Measurements from ENCODE around the gene CC2D2B.
"Not testable (repeated sequence)": the region's sequence is repeated elsewhere in the genome, so short reads cannot be mapped to it uniquely, and the experiment has no call there.

Gene CC2D2B

DNA sequence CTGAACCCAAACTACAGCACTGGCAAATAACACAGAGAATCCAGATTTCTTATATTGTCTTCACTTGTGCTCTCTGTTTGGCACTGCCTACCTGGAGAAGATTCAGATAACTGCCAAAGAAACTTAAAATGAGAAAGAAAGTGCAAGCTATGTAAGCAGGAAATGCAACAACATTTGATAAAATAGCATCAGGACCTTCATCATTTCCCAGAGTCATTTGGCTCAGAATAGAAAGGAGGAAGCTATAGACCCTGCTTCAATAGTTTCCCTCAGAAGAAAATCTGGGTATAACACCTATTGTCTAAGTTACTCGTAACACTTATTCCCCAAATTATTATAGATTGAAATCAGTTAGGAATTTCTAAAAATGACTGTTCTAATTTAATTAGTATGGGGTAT is 56.2 kb downstream of the CC2D2B start:
- H3K4me3 ChIP-seq (ENCODE audit: low read length): peak overlapping the region; percentile 50; the same call in 1 of the 2 replicates
- no peak for TF ChIP-seq ZNF274 (IDR thresholded peaks at IDR 0.05; ENCODE audit: low read depth, low read length)

DNA sequence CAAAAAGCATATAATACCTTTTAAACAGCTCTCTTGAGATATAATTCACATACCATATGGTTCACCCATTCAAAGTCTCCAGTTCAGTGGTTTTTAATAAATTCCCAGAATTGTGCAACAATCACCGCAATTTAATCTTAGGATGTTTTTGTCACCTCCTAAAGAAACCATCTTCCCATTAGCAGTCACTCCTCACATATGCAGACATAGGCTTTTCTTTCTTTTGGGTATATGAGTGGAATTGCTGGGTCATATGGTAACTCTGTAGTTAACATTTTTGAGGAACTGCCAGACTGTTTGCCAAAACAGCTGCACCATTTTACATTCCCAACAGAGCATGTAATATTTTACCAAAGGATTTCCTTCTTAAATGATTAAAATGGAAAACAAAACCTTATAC is 57.0 kb downstream of the CC2D2B start:
- no peak for TF ChIP-seq ZNF274 (IDR thresholded peaks at IDR 0.05; ENCODE audit: low read depth, low read length)
- H3K4me3 ChIP-seq (ENCODE audit: low read length): no peak overlapping the region

DNA sequence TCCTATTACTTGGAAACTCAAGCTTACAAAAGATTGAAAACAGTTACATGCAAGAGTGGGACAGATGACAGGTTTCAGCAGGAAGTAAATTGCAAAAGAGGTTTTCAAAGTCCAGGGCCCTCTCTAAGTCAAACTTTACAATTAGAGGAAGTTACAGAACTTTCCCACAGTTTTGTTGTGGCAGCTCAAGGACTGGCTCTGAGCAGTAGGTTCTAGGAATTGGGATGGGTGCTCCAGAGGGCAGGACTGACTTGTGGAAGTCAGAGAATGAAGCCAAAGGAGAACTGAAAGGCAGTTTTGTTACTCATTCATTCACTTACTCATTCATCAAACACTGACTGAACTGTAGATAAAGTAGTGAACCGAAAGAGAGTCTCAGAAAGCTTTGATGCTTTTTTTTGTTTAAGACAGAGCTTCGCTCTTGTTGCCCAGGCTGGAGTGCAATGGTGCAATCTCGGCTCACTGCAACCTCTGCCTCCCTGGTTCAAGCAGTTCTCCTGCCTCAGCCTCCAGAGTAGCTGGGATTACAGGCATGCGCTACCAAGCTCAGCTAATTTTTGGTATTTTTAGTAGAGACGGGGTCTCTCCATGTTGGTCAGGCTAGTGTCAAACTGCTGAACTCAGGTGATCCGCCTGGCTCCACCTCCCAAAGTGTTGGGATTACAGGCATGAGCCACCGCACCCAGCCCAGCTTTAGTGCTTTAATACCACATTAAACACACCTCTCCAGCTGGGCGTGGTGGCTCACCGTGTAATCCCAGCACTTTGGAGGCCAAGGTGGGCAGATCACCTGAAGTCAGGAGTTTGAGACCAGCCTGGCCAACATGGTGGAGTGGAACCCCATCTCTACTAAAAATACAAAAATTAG is 68.8 kb downstream of the CC2D2B start:
- no peak overlapping the region for H3K4me3 ChIP-seq (ENCODE audit: low read length)
- TF ChIP-seq ZNF274 (IDR thresholded peaks at IDR 0.05; ENCODE audit: low read depth, low read length): no peak

DNA sequence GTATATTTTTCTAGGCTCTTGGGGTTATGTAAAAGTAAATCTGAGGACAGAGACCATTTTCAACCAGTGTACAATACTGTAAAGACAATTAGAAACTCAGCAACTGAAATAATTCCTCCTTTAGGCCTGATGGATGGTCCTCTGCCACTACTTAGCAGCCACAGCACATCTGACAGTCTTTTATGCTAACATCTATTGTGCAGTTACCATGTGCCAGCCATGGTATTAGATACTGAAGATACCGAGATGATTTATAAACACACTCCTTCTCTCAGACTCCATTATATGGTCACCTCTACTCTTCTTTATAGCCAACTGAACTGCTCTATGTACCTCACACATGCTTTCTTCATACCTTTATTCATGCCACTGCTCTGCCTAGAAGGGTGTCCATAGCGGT is 74.4 kb downstream of the CC2D2B start:
- H3K4me3 ChIP-seq (ENCODE audit: low read length): no peak overlapping the region

DNA sequence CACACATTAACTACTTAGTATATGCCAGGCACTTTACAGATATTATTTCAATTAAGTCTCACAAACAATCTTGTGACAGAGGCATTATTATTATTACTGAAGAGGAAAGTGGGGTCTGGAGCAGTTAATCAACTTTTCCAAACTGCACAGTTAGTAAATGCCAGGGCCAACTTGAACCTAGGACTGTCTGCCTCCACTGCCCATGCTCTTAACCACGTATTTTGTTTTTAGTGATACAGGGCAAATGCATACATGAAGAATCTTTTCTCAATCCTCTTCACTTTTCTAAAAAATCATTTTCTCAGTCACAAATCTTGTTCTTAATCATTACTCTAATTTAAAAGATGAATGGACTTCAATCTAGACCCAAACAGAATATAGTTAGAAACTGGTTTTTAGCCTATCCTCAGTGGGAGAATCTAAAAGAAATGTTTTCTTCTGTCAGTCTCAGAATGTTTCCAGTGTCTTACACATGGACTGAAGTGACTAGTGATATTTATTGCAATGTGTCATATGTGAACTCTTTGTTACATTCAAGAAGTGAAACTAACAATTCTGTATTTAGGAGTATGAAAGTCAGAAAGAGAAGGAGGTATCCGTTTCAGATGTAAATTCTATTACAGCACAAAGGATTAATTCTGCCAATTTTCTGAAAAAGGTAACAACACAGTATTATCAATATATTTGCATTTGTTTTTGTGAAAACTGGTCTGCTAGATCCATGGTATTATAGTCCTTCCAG is 80.1 kb downstream of the CC2D2B start:
- TF ChIP-seq ZNF274 (IDR thresholded peaks at IDR 0.05; ENCODE audit: low read depth, low read length): no peak
- H3K4me3 ChIP-seq (ENCODE audit: low read length): no peak overlapping the region

More for the DNA sequence above, 74.4 kb downstream of the CC2D2B start:
- TF ChIP-seq ZNF274 (IDR thresholded peaks at IDR 0.05; ENCODE audit: low read depth, low read length): no peak

DNA sequence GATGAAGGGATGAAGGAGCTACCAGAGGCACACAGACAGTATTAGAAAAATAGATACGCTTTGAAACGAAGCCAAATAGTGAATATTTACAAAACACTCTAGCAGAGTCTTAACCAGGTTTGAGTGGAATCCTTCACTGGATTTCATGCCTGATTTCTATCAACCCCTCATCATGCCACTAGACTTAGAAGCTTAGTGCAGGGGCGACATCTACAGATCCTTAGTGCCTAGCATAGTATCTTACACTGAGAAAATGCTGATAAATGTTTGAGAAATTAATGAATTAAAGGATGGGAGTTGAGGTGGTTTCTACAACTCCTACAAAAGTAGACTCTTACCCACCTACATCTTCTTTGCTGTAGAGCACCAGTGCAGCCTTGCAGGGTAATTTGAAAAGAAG is 80.9 kb downstream of the CC2D2B start:
- TF ChIP-seq ZNF274 (IDR thresholded peaks at IDR 0.05; ENCODE audit: low read depth, low read length): no peak
- H3K4me3 ChIP-seq (ENCODE audit: low read length): no peak overlapping the region

DNA sequence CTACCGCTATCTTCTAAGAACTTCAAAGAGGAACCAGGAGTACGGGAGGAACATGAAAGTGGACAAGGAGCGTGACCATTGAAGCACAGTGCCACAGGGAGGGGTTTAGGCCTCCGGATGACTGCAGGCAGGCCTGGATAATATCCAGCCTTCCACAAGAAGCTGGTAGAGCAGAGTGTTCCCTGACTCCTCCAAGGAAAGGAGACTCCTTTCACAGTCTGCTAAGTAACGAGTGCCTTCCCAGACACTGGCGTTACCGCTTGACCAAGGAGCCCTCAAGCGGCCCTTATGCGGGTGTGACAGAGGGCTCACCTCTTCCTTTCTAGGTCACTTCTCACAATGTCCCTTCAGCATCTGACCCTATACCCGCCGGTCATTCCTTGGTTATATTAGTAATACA is 86.6 kb downstream of the CC2D2B start:
- H3K4me3 ChIP-seq (ENCODE audit: low read length): not testable (repeated sequence)

DNA sequence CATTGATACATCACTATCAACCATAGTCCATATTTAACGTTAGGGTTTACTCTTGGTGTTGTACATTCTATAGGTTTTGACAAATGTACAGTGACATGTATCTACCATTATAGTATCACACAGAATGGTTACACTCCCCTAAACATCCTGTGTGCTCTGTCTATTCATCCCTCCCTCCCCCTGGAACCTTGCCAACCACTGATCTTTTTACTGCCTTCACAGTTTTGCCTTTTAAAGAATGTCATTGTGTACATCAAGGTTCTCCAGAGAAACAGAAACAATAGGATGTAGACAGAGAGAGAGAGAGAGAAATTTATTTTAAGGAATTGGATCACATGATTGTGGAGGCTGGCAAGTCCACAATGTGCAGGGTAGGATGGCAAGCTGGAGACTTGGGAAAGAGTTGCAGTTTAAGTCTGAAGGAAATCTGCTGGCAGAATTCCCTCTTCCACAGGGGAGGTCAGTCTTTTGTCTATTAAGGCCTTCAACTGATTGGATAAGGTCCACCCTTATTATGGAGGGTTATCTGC is 90.5 kb downstream of the CC2D2B start:
- H3K4me3 ChIP-seq (ENCODE audit: low read length): no peak overlapping the region
- no peak for TF ChIP-seq ZNF274 (IDR thresholded peaks at IDR 0.05; ENCODE audit: low read depth, low read length)

DNA sequence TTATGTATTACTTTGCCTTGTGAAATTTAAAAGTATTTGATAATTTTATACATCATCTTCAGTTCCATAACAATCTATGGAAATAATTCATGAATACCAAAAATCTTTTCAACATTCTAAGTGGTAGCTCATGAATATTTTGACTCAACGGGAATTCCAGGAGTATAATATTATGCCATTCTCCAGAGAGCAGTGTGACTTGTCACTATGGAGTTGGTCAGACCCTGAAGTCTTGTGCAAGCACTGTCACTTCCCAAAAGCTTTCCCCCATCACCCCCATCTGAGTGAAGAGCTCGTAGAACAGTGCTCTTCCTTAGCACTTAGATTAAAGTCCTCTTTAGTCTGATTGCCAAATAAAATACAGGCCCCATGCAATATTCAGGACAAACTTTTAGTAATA is 106.2 kb downstream of the CC2D2B start:
- TF ChIP-seq ZNF274 (IDR thresholded peaks at IDR 0.05; ENCODE audit: low read depth, low read length): no peak
- no peak overlapping the region for H3K4me3 ChIP-seq (ENCODE audit: low read length)

DNA sequence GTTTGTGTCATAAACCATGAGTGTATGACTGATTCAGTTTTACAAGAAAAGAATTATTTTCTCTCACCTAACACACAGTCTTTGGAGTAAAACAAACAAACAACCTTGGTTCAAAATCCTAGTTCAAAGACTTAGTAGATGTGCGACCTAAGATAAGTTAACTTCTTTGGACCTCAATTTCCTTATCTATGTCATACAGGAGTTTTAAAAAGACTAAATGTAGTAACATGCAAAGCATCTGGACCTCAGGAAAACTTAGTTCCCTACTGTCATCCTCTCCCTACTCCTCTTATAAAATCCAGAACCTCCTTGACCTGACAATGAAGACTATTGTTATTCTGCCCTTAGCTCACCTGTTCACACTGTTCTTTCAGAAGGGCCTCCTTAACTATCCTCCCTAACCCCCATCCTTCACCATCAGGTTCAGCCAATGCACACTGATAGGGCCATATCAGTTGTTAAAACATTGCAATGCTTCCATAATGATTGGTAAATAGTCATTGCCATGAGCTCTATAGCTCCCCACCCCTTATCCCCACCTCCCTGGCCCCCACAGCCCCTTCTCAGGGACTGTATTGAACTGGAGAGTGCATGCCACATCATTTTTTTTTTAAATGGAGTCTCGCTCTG is 106.8 kb downstream of the CC2D2B start:
- H3K4me3 ChIP-seq (ENCODE audit: low read length): no peak overlapping the region
- no peak for TF ChIP-seq ZNF274 (IDR thresholded peaks at IDR 0.05; ENCODE audit: low read depth, low read length)

DNA sequence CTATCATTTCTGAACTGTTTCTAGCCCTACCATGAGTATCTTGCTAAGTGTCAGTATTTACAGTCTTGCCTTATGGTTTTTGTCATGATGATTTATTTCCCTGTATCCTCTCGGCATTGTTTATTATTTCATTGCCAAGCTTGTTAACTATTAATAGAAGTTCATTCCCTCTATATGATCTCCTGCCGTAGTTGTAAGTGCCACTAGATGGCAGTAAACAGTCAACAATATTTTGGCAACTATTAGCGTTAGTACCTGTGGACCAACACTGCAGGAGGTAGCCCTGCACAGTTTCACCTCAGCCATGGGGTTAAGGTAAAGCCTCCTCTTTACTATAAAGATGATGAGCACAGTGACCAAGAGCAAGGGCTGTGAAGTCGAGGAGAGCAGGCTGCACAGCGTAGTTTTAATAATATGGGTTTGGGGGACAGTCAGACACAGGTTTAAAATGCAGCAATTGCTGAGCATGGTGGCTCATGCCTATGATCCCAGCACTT is 109.5 kb downstream of the CC2D2B start:
- no peak for TF ChIP-seq ZNF274 (IDR thresholded peaks at IDR 0.05; ENCODE audit: low read depth, low read length)
- H3K4me3 ChIP-seq (ENCODE audit: low read length): no peak overlapping the region

DNA sequence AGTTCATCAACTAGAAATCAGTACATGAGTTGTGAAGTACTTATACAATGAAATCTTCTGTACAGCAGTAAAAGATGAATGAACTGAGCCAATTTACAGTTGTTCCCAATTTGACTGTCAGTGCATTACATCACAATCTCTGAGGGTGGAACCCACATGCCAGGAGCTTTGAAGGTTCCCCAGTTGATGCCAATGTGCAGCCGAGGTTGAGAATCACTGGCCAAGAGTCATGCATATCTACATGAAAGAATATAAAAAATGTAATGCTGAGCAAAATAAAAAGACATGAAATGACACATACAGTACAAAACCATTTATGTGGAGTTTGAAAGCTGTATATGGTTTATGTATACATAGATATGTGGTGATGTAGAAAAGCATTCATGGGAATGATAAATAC is 113.6 kb downstream of the CC2D2B start:
- H3K4me3 ChIP-seq (ENCODE audit: low read length): no peak overlapping the region
- no peak for TF ChIP-seq ZNF274 (IDR thresholded peaks at IDR 0.05; ENCODE audit: low read depth, low read length)

DNA sequence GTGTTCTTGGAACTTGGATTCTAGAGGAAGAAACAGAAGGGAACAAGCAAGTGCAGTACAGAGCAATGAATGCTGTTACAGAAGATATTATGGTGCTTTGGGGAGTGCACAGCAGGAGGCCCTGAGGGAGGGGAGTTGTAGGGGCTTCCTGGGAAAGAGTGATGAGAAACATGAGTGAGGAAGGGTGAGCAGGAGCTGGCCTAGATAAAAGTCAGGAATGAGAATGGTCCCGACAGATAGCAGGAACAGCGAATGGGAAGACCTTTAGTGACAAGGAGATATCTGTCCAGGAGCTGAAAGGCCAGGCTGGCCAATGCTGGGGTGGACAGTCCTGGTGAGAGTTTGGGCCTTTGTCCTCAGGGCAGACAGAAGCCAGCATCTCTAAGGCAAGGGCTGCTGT is 115.0 kb downstream of the CC2D2B start:
- no peak overlapping the region for H3K4me3 ChIP-seq (ENCODE audit: low read length)
- no peak for TF ChIP-seq ZNF274 (IDR thresholded peaks at IDR 0.05; ENCODE audit: low read depth, low read length)

DNA sequence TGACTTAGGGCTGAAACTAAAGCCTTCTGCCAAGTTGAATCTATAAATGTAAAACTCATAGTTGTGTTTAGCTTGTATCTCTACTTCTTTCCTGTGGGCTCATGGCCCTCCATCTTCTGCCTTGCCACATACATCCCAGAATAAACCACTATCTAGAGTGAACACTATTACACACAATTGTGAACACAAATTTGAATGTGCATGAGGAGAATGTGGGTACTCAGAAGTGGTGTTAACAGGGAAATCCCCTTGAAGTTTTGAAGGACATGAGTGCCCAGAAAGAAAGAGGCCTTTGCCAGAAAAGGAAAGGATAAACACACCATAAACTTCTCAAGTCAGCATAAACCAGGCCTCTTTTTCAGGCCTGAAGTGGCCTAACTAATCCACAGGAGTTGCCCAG is 115.4 kb downstream of the CC2D2B start:
- no peak for TF ChIP-seq ZNF274 (IDR thresholded peaks at IDR 0.05; ENCODE audit: low read depth, low read length)

More for the DNA sequence above, 115.4 kb downstream of the CC2D2B start:
- no peak overlapping the region for H3K4me3 ChIP-seq (ENCODE audit: low read length)

All from GM08714 (cell line).